SU-DHL-6 (cell line): ENCODE data around the gene VENTX.

Experiments used
- CTCF ChIP-seq: fragments of 200-600 bp; sonication (generic); IDR thresholded peaks from one replicate; pipeline ENCODE4 v1.5.1; 2017; ENCODE audit warnings: antibody characterized with exemption, mild to moderate bottlenecking, low read length, moderate library complexity; ENCODE audit not compliant: insufficient read depth, poor library complexity, severe bottlenecking
- EZH2phosphoT487 ChIP-seq: fragments of 200-600 bp; sonication (generic), shearing (Covaris generic); conservative IDR thresholded peaks from 2 replicates; pipeline ENCODE4 v1.6.1; 2018; ENCODE audit warnings: mild to moderate bottlenecking, antibody characterized with exemption, low read length, moderate library complexity, mixed read lengths

GRCh38 chr10:133206356-133207040 lies 31.2 kb upstream of the VENTX start:
- TF ChIP-seq EZH2phosphoT487 (no peak), CTCF (no peak)
